ENCODE measurements around the gene CFAP47.

Gene CFAP47

GRCh38 chrX:36266155-36266554 lies 346.6 kb downstream of the CFAP47 start:
- DNase-seq = no peak

GRCh38 chrX:36310136-36310535 lies 390.6 kb downstream of the CFAP47 start:
- no peak for DNase-seq

GRCh38 chrX:36314303-36314702 lies 394.8 kb downstream of the CFAP47 start:
- DNase-seq = no peak

DNA sequence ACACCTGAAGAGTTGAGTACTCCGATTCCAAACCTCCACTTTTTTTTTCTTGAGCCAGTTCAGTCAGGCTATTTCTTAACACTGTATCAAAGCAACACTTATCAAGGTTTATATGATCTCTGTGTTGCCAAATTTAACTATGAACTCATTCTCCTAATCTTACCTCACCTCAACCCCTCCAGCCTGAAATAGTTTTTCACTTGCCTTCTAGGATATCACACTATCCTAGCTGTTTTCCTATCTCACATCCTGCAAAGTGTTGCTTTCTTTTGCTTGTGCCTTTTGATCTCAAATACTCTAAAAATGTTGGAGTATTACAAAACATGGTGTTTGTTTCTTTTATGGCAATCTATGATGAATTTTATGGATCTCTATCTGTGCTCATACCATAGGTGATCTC lies 415.0 kb downstream of the CFAP47 start:
- DNase-seq = no peak

DNA sequence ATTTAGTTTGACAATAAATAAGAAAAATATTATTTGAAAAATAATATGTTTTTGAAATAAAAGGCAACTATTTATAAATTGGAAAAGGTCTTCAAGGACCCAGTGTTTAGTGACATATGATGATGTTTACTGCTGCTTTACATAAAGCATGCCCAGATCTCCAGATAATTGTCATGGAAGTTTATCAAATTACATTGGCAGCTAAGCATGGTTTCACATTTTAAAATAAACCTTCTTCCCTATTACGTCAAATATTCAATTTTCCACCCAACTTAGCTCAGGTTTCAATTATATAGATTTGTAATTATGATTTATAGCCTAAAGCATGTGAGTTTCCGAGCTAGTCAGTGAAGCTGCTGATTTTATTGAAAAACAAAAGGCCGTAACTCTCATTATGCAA lies 417.2 kb downstream of the CFAP47 start:
- DNase-seq = no peak

- DNase-seq = no peak
Observed at GRCh38 chrX:36344301-36344700, 424.8 kb downstream of the CFAP47 start.

- DNase-seq = no peak
Observed at GRCh38 chrX:36348509-36348908, 429.0 kb downstream of the CFAP47 start.

- no peak for DNase-seq
Observed at GRCh38 chrX:36357855-36358254, 438.3 kb downstream of the CFAP47 start.

- no peak for DNase-seq
Observed at GRCh38 chrX:36364262-36364661, 444.7 kb downstream of the CFAP47 start.

GRCh38 chrX:36383495-36383894 lies 464.0 kb downstream of the CFAP47 start:
- DNase-seq = no peak

GRCh38 chrX:36388901-36389300 lies 469.4 kb downstream of the CFAP47 start:
- DNase-seq = no peak

DNA sequence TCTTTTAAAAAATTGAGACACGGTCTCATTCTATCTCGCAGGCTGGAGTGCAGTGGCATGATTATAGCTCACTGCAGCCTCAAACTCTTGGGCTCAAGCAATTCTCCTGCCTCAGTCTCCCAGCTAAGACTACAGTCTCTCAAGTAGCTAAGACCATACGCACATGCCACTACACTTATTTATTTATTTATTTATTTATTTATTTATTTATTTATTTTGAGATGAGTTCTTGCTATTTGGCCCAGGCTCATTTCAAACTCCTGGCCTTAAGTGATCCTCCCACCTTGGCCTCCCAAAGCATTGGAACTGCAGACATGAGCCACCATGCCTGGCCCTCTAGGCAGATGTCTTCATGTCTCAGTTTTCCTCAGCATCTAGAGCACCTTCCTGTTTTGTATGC lies 482.2 kb downstream of the CFAP47 start:
- DNase-seq = no peak

DNA sequence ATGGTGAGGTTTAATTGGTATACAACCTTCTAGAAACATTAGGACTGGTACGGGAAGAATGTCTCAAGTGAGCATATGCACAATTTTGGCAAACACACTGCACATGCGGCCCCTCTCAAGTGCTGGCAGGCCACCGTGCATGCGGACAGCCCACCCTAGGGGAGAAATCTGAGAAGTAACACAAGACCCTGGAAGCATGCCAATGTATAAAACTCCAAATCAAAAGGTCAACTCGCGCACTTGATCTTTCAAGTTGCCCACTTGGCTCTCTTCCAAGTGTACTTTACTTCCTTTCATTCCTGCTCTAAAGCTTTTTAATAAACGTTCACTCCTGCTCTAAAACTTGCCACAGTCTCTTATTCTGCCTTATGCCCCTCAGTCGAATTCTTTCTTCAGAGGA lies 488.3 kb downstream of the CFAP47 start:
- DNase-seq = no peak

- no peak for DNase-seq
Observed at GRCh38 chrX:36414056-36414455, 494.5 kb downstream of the CFAP47 start.

DNA sequence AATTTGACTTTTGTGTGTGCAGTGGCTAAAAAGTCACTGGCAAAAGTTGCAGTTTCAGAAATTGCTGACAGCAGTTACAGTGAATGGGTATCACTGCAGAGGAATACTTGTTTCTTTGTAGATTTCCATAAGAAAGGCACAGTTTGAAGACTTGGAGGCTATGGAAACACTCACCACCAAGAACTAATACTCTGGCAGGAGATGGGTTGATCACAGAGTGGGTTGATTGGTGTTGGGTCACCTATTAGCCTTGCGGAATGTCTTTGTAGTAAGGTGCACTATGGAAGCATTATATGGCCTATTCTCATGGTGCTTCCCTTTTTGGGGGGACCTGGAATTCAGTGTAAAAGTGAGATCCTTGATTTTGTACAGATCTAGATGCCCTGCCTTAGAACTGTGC lies 502.8 kb downstream of the CFAP47 start:
- DNase-seq = no peak

- DNase-seq = no peak
Observed at GRCh38 chrX:36431819-36432218, 512.3 kb downstream of the CFAP47 start.

GRCh38 chrX:36434522-36434921 lies 515.0 kb downstream of the CFAP47 start:
- no peak for DNase-seq
